Hepatocyte (in vitro differentiated cells): ENCODE measurements around the gene ADA.

Experiments
- EZH2 ChIP-seq: fragments of 200-600 bp; sonication (generic); IDR thresholded peaks from 2 replicates; pipeline ENCODE4 v1.6.1; 2016; ENCODE audit warnings: antibody characterized with exemption, mild to moderate bottlenecking, borderline replicate concordance
- EZH2phosphoT487 ChIP-seq: fragments of 200-600 bp; sonication (generic); IDR thresholded peaks from one replicate; pipeline ENCODE4 v1.6.1; 2018; ENCODE audit warnings: antibody characterized with exemption, mild to moderate bottlenecking, low read depth, moderate library complexity; ENCODE audit not compliant: unreplicated experiment, severe bottlenecking
- TF ChIP-seq, protein P1 (sequence below): fragments of 200-600 bp; sonication (generic); IDR thresholded peaks from 2 replicates; pipeline ENCODE4 v1.5.1; 2016; ENCODE audit warnings: antibody characterized with exemption, mild to moderate bottlenecking; ENCODE audit not compliant: poor library complexity

DNA sequence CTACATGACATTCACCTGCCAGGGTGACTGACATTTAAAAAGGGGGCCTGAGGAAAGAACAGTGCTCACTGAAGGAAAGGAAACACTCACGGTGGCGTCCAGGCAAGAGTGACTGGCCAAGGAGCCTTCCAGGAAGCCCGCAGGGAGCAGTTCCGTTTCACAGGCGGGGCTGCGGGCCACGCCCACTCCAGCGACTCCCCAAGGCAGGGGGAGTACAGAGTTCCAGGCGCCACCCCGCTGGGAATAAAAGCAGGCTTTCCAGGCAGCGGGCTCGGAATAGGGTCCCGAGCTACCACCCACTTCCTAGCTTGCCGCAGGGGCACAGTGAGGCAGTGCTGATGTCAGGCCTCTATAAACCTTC, 34.9 kb downstream of the ADA start:
- TF ChIP-seq EZH2 (no peak), EZH2phosphoT487 (no peak)
- TF ChIP-seq, protein P1, sequence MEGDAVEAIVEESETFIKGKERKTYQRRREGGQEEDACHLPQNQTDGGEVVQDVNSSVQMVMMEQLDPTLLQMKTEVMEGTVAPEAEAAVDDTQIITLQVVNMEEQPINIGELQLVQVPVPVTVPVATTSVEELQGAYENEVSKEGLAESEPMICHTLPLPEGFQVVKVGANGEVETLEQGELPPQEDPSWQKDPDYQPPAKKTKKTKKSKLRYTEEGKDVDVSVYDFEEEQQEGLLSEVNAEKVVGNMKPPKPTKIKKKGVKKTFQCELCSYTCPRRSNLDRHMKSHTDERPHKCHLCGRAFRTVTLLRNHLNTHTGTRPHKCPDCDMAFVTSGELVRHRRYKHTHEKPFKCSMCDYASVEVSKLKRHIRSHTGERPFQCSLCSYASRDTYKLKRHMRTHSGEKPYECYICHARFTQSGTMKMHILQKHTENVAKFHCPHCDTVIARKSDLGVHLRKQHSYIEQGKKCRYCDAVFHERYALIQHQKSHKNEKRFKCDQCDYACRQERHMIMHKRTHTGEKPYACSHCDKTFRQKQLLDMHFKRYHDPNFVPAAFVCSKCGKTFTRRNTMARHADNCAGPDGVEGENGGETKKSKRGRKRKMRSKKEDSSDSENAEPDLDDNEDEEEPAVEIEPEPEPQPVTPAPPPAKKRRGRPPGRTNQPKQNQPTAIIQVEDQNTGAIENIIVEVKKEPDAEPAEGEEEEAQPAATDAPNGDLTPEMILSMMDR = no peak
